ENCODE results near the gene ZNHIT6.

- TF ChIP-seq EZH2 (IDR thresholded peaks at IDR 0.05; ENCODE audit: borderline replicate concordance, control insufficient read depth, low read depth, low read length) = no peak
- no peak for TF ChIP-seq FOXM1 (IDR thresholded peaks at IDR 0.05; ENCODE audit: low read depth, low read length)
- TF ChIP-seq MXI1 (IDR thresholded peaks at IDR 0.05; ENCODE audit: low read depth, low read length) = no peak
- TF ChIP-seq CTCF (IDR thresholded peaks at IDR 0.05 in 2 of 3, conservative IDR thresholded peaks at IDR 0.05 in 1 of 3; ENCODE audit: control insufficient read depth in 2 of 3, extremely low read depth in 1 of 3, insufficient read depth in 1 of 3, low read depth in 3 of 3, low read length in 3 of 3) = no peak
- no peak for TF ChIP-seq MTA3 (IDR thresholded peaks at IDR 0.05; ENCODE audit: borderline replicate concordance, low read length)
- TF ChIP-seq SP1 (IDR thresholded peaks at IDR 0.05; ENCODE audit: low read depth, low read length) = no peak
- no peak for TF ChIP-seq MAX (IDR thresholded peaks at IDR 0.05; ENCODE audit: low read depth, low read length)
- TF ChIP-seq FOS (IDR thresholded peaks at IDR 0.05; ENCODE audit: borderline replicate concordance, extremely low read depth, insufficient read length) = no peak
- TF ChIP-seq BHLHE40 (IDR thresholded peaks at IDR 0.05; ENCODE audit: borderline replicate concordance in 1 of 2, low read depth in 2 of 2, low read length in 1 of 2) = no peak
- no peak for TF ChIP-seq NFIC (IDR thresholded peaks at IDR 0.05; ENCODE audit: low read depth, low read length)
- no peak for TF ChIP-seq ATF3 (IDR thresholded peaks at IDR 0.05; ENCODE audit: borderline replicate concordance, extremely low read depth, low read depth, low read length)
- TF ChIP-seq CREM (IDR thresholded peaks at IDR 0.05; ENCODE audit: low read depth) = no peak
- no peak for TF ChIP-seq EGR1 (IDR thresholded peaks at IDR 0.05; ENCODE audit: borderline replicate concordance in 1 of 2, low read depth in 2 of 2, low read length in 2 of 2)
Measured at GRCh38 chr1:85638412-85638811, 69.8 kb downstream of the ZNHIT6 start.

Measured in GM12878 (cell line).